ENCODE measurements around the gene GPR4.

- TF ChIP-seq, protein P1, sequence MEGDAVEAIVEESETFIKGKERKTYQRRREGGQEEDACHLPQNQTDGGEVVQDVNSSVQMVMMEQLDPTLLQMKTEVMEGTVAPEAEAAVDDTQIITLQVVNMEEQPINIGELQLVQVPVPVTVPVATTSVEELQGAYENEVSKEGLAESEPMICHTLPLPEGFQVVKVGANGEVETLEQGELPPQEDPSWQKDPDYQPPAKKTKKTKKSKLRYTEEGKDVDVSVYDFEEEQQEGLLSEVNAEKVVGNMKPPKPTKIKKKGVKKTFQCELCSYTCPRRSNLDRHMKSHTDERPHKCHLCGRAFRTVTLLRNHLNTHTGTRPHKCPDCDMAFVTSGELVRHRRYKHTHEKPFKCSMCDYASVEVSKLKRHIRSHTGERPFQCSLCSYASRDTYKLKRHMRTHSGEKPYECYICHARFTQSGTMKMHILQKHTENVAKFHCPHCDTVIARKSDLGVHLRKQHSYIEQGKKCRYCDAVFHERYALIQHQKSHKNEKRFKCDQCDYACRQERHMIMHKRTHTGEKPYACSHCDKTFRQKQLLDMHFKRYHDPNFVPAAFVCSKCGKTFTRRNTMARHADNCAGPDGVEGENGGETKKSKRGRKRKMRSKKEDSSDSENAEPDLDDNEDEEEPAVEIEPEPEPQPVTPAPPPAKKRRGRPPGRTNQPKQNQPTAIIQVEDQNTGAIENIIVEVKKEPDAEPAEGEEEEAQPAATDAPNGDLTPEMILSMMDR (IDR thresholded peaks at IDR 0.05; ENCODE audit: poor library complexity, severe bottlenecking) = no peak
- TF ChIP-seq RAD21 (conservative IDR thresholded peaks at IDR 0.05) (no peak), SMC3 (conservative IDR thresholded peaks at IDR 0.05; ENCODE audit: poor library complexity) (no peak), POLR2AphosphoS5 (IDR thresholded peaks at IDR 0.05) (no peak)
- TF ChIP-seq, protein P2, sequence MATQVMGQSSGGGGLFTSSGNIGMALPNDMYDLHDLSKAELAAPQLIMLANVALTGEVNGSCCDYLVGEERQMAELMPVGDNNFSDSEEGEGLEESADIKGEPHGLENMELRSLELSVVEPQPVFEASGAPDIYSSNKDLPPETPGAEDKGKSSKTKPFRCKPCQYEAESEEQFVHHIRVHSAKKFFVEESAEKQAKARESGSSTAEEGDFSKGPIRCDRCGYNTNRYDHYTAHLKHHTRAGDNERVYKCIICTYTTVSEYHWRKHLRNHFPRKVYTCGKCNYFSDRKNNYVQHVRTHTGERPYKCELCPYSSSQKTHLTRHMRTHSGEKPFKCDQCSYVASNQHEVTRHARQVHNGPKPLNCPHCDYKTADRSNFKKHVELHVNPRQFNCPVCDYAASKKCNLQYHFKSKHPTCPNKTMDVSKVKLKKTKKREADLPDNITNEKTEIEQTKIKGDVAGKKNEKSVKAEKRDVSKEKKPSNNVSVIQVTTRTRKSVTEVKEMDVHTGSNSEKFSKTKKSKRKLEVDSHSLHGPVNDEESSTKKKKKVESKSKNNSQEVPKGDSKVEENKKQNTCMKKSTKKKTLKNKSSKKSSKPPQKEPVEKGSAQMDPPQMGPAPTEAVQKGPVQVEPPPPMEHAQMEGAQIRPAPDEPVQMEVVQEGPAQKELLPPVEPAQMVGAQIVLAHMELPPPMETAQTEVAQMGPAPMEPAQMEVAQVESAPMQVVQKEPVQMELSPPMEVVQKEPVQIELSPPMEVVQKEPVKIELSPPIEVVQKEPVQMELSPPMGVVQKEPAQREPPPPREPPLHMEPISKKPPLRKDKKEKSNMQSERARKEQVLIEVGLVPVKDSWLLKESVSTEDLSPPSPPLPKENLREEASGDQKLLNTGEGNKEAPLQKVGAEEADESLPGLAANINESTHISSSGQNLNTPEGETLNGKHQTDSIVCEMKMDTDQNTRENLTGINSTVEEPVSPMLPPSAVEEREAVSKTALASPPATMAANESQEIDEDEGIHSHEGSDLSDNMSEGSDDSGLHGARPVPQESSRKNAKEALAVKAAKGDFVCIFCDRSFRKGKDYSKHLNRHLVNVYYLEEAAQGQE (IDR thresholded peaks at IDR 0.05; ENCODE audit: borderline replicate concordance) = no peak
Measured at GRCh38 chr19:45554481-45554880, 47.5 kb downstream of the GPR4 start.
